Mesodermal cell (in vitro differentiated cells): ENCODE results near the gene ZNF385D.

Source experiments
- H3K27ac ChIP-seq: 2 replicates; pipeline ENCODE4 v1.7.0; 2013; ENCODE audit warnings: mild to moderate bottlenecking, low read depth, low read length, moderate library complexity; ENCODE audit not compliant: severe bottlenecking
- H3K36me3 ChIP-seq: 2 replicates; pipeline ENCODE4 v1.7.1; 2013; ENCODE audit warnings: mild to moderate bottlenecking, low read length, moderate library complexity; ENCODE audit not compliant: control insufficient read depth, insufficient read depth
- H3K4me1 ChIP-seq: one replicate; pipeline ENCODE4 v1.7.1; 2013; ENCODE audit warnings: mild to moderate bottlenecking, low read length; ENCODE audit not compliant: insufficient read depth, control insufficient read depth, poor library complexity, severe bottlenecking
- H3K4me3 ChIP-seq: 2 replicates; pipeline ENCODE4 v1.7.0; 2013; ENCODE audit warnings: low read length, control low read depth, mild to moderate bottlenecking; ENCODE audit not compliant: insufficient read depth, poor library complexity, severe bottlenecking; ENCODE audit errors: extremely low read depth
- H3K9me3 ChIP-seq: 2 replicates; pipeline ENCODE4 v1.7.1; 2013; ENCODE audit warnings: mild to moderate bottlenecking, low read length, moderate library complexity; ENCODE audit not compliant: control insufficient read depth
- WGBS, 2 experiments: methylation state at CpG; one replicate each; pipeline ENCODE4 v1.1.5; 2013; ENCODE audit warnings: missing lambda C conversion rate in 2 of 2; ENCODE audit not compliant: insufficient coverage in 2 of 2; 5-methylcytosine and 5-hydroxymethylcytosine counted together

ZNF385D gene

GRCh38 chr3:21647961-21648360, 103.0 kb downstream of the ZNF385D start:
- H3K4me3 ChIP-seq = no peak overlapping the region
- H3K9me3 ChIP-seq = no peaks in the 10 kb centered on the region
- 83 to 93% methylated on average over 1 to 4 of the region's 4 CpGs for WGBS, 2 experiments
- H3K36me3 ChIP-seq = no peaks in the 10 kb centered on the region
- H3K27ac ChIP-seq = no peak overlapping the region
- H3K4me1 ChIP-seq = no peaks in the 10 kb centered on the region

- 75% methylated on average over 2 of the region's 4 CpGs; no CpG with 5 or more reads in 1 of the 2 experiments for WGBS, 2 experiments
- no peaks in the 10 kb centered on the region for H3K36me3 ChIP-seq
- H3K9me3 ChIP-seq = no peaks in the 10 kb centered on the region
- H3K4me1 ChIP-seq = no peaks in the 10 kb centered on the region
- H3K27ac ChIP-seq = no peak overlapping the region
- no peak overlapping the region for H3K4me3 ChIP-seq
These were observed 105.7 kb downstream of the ZNF385D start for GRCh38 chr3:21645121-21645897.

- H3K4me1 ChIP-seq = no peaks in the 10 kb centered on the region
- H3K36me3 ChIP-seq = no peaks in the 10 kb centered on the region
- no peak overlapping the region for H3K4me3 ChIP-seq
- no CpG with 5 or more reads among the region's 2 CpGs for WGBS, 2 experiments
- no peaks in the 10 kb centered on the region for H3K9me3 ChIP-seq
- H3K27ac ChIP-seq = no peak overlapping the region
These were observed 106.7 kb downstream of the ZNF385D start for GRCh38 chr3:21644268-21644667.

- Histone ChIP-seq H3K4me1 (no peaks in the 10 kb centered on the region), H3K9me3 (no peaks in the 10 kb centered on the region), H3K36me3 (no peaks in the 10 kb centered on the region), H3K4me3 (no peak overlapping the region), H3K27ac (no peak overlapping the region)
- WGBS, 2 experiments = no CpG with 5 or more reads among the region's 2 CpGs
These were observed 107.3 kb downstream of the ZNF385D start for GRCh38 chr3:21643752-21644151.

GRCh38 chr3:21642433-21642832, 108.6 kb downstream of the ZNF385D start:
- no peak overlapping the region for H3K4me3 ChIP-seq
- H3K4me1 ChIP-seq = no peaks in the 10 kb centered on the region
- H3K9me3 ChIP-seq = no peaks in the 10 kb centered on the region
- H3K27ac ChIP-seq = no peak overlapping the region
- no CpG with 5 or more reads among the region's 3 CpGs for WGBS, 2 experiments
- no peaks in the 10 kb centered on the region for H3K36me3 ChIP-seq

GRCh38 chr3:21641959-21642358, 109.1 kb downstream of the ZNF385D start:
- Histone ChIP-seq H3K4me3 (no peak overlapping the region), H3K4me1 (no peaks in the 10 kb centered on the region), H3K36me3 (no peaks in the 10 kb centered on the region), H3K9me3 (no peaks in the 10 kb centered on the region), H3K27ac (no peak overlapping the region)
- 67 to 94% methylated on average over 3 to 4 of the region's 4 CpGs for WGBS, 2 experiments

- Histone ChIP-seq H3K27ac (no peak overlapping the region), H3K4me1 (no peaks in the 10 kb centered on the region), H3K4me3 (no peak overlapping the region), H3K9me3 (no peaks in the 10 kb centered on the region), H3K36me3 (no peaks in the 10 kb centered on the region)
- WGBS, 2 experiments = 100% methylated on average over 2 of the region's 2 CpGs; no CpG with 5 or more reads in 1 of the 2 experiments
These were observed 112.5 kb downstream of the ZNF385D start for GRCh38 chr3:21638488-21638887.

- Histone ChIP-seq H3K27ac (no peak overlapping the region), H3K4me3 (no peak overlapping the region), H3K9me3 (no peaks in the 10 kb centered on the region), H3K36me3 (no peaks in the 10 kb centered on the region), H3K4me1 (no peaks in the 10 kb centered on the region)
- WGBS, 2 experiments = no CpG with 5 or more reads among the region's 1 CpG
These were observed 116.9 kb downstream of the ZNF385D start for GRCh38 chr3:21634112-21634511.

- H3K4me3 ChIP-seq = no peak overlapping the region
- no peaks in the 10 kb centered on the region for H3K36me3 ChIP-seq
- no peaks in the 10 kb centered on the region for H3K4me1 ChIP-seq
- no peaks in the 10 kb centered on the region for H3K9me3 ChIP-seq
- no peak overlapping the region for H3K27ac ChIP-seq
- 79 to 83% methylated on average over 2 to 4 of the region's 4 CpGs for WGBS, 2 experiments
These were observed 126.5 kb downstream of the ZNF385D start for GRCh38 chr3:21624524-21624923.

GRCh38 chr3:21621181-21621651, 129.8 kb downstream of the ZNF385D start:
- Histone ChIP-seq H3K9me3 (no peaks in the 10 kb centered on the region), H3K4me1 (peaks cover 3% of the 10 kb centered on the region), H3K27ac (no peak overlapping the region), H3K4me3 (no peak overlapping the region), H3K36me3 (no peaks in the 10 kb centered on the region)
- WGBS, 2 experiments = 60 to 79% methylated on average over 1 to 2 of the region's 4 CpGs

- no peak overlapping the region for H3K27ac ChIP-seq
- no peaks in the 10 kb centered on the region for H3K9me3 ChIP-seq
These were observed 130.4 kb downstream of the ZNF385D start for GRCh38 chr3:21620511-21621155.

More at GRCh38 chr3:21620511-21621155, 130.4 kb downstream of the ZNF385D start:
- H3K36me3 ChIP-seq = no peaks in the 10 kb centered on the region
- H3K4me1 ChIP-seq = peaks cover 3% of the 10 kb centered on the region
- 85 to 90% methylated on average over 3 to 5 of the region's 8 CpGs for WGBS, 2 experiments
- H3K4me3 ChIP-seq = no peak overlapping the region
